Gastroesophageal sphincter (tissue), 4 donors: ENCODE measurements around the gene RCSD1. TPM values are rescaled to one million over a fixed set of nuclear protein-coding genes. Genes with fewer than 3 reads are reported as not detected.
A peak's percentile ranks its signal among the peaks of the same experiment; 100 is the strongest.

Experiments
- ATAC-seq: fragments of 150-250 bp; one replicate; pipeline ENCODE4 v1.9.1; 2016; ENCODE audit warnings: mild to moderate bottlenecking, moderate library complexity
- H3K27ac ChIP-seq, 4 donors: fragments of 200-600 bp; sonication (generic) in 3 of 4; 1 replicate in 3 of 4; 2 replicates in 1 of 4; pipeline ENCODE4 v1.5.1; 2016 to 2019
- H3K27me3 ChIP-seq: fragments of 200-600 bp; sonication (generic); one replicate; pipeline ENCODE4 v1.5.1; 2019
- H3K36me3 ChIP-seq, 2 donors: fragments of 200-600 bp; sonication (generic); one replicate each; pipeline ENCODE4 v1.5.1; 2019; ENCODE audit warnings: control low read depth in 1 of 2
- H3K4me1 ChIP-seq, 3 donors: fragments of 200-600 bp; sonication (generic); 1 replicate in 2 of 3; 2 replicates in 1 of 3; pipeline ENCODE4 v1.5.1; 2016 to 2019; ENCODE audit warnings: control low read depth in 2 of 3
- H3K4me3 ChIP-seq, 2 donors: fragments of 200-600 bp; sonication (generic); one replicate each; pipeline ENCODE4 v1.5.1; 2019; ENCODE audit warnings: mild to moderate bottlenecking in 1 of 2, moderate library complexity in 1 of 2
- H3K9me3 ChIP-seq, 3 donors: fragments of 200-600 bp; sonication (generic); one replicate each; pipeline ENCODE4 v1.5.1; 2017 to 2019; ENCODE audit warnings: control low read depth in 2 of 3
- EP300 ChIP-seq: sonication (generic); formaldehyde crosslinking; IDR thresholded peaks from one replicate; pipeline ENCODE4 v1.6.1; 2017; ENCODE audit warnings: antibody characterized with exemption, mild to moderate bottlenecking
- POLR2A ChIP-seq, 2 donors: fragments of 450-650 bp; IDR thresholded peaks; one replicate each; pipeline ENCODE4 v1.6.1; 2017; ENCODE audit warnings: antibody characterized with exemption in 2 of 2, mild to moderate bottlenecking in 2 of 2, moderate library complexity in 1 of 2
- POLR2AphosphoS5 ChIP-seq: sonication (generic); formaldehyde crosslinking; IDR thresholded peaks from one replicate; pipeline ENCODE4 v1.6.1; 2017; ENCODE audit warnings: antibody characterized with exemption
- WGBS, 2 donors: methylation state at CpG; one replicate each; pipeline ENCODE4 v1.1.5; 2018; ENCODE audit warnings: low coverage in 1 of 2; 5-methylcytosine and 5-hydroxymethylcytosine counted together
- total RNA-seq, 4 donors: library from RNA; depleted of rRNA; stranded (reverse); fragments of >200 nt; gene quantifications; one replicate each; pipeline ENCODE4 v1.1.0, GENCODE V29; 2016
- TF ChIP-seq, protein P1 (sequence below), 4 experiments: fragments of 200-600 bp in 2 of 4; fragments of 450-650 bp in 2 of 4; sonication (generic) in 1 of 4; IDR thresholded peaks; one replicate each; pipeline ENCODE4 v1.5.1; 2017 to 2019; ENCODE audit warnings: antibody characterized with exemption in 4 of 4, mild to moderate bottlenecking in 2 of 4, moderate library complexity in 2 of 4

The RCSD1 gene
- total RNA-seq, 4 donors from 2014 or later: 14.5 to 20.6 (median 17.3) TPM

DNA sequence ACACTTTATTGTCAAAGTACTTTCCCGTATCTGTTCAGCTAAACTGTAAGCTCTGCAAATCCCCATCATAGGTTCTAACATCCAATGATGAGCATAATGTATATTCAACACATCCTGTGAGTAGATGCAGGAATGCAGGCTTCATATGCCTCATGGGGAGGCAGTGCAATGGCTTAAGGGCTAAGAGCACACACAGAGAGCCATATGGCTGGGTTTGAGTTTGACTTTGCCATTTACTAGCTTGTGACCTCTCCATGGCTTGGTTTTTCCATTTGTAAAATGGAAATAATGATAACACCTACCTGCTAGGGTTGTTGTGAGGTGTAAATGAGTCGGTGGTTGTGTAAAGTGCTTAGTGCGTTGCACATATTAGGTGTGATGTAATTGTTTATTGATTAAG, 13.4 kb downstream of the RCSD1 start:
- Histone ChIP-seq H3K36me3 (peaks cover 0 to 18% of the 10 kb centered on the region in 2 donors), H3K27me3 (no peaks in the 10 kb centered on the region), H3K9me3 (no peaks in the 10 kb centered on the region), H3K4me3 (no peak overlapping the region), H3K4me1 (peaks cover 0 to 22% (median 6%) of the 10 kb centered on the region in 3 donors), H3K27ac (no peak overlapping the region)
- WGBS, 2 donors: 74 to 82% methylated on average over 2 to 3 of the region's 3 CpGs
- ATAC-seq: no peak
- TF ChIP-seq POLR2AphosphoS5: no peak
- no peak for TF ChIP-seq EP300
- TF ChIP-seq, protein P1, sequence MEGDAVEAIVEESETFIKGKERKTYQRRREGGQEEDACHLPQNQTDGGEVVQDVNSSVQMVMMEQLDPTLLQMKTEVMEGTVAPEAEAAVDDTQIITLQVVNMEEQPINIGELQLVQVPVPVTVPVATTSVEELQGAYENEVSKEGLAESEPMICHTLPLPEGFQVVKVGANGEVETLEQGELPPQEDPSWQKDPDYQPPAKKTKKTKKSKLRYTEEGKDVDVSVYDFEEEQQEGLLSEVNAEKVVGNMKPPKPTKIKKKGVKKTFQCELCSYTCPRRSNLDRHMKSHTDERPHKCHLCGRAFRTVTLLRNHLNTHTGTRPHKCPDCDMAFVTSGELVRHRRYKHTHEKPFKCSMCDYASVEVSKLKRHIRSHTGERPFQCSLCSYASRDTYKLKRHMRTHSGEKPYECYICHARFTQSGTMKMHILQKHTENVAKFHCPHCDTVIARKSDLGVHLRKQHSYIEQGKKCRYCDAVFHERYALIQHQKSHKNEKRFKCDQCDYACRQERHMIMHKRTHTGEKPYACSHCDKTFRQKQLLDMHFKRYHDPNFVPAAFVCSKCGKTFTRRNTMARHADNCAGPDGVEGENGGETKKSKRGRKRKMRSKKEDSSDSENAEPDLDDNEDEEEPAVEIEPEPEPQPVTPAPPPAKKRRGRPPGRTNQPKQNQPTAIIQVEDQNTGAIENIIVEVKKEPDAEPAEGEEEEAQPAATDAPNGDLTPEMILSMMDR (IDR thresholded peaks at IDR 0.05): no peak
- no peak for TF ChIP-seq POLR2A (IDR thresholded peaks at IDR 0.05)

GRCh38 chr1:167644551-167644950, 14.5 kb downstream of the RCSD1 start:
- Histone ChIP-seq H3K9me3 (no peaks in the 10 kb centered on the region), H3K36me3 (peaks cover 0 to 17% of the 10 kb centered on the region in 2 donors), H3K27ac (no peak overlapping the region), H3K4me3 (no peak overlapping the region), H3K4me1 (peaks cover 0 to 33% (median 10%) of the 10 kb centered on the region in 3 donors), H3K27me3 (no peaks in the 10 kb centered on the region)
- TF ChIP-seq EP300: no peak
- WGBS, 2 donors: 39 to 55% methylated on average over 2 to 3 of the region's 4 CpGs
- ATAC-seq: no peak

DNA sequence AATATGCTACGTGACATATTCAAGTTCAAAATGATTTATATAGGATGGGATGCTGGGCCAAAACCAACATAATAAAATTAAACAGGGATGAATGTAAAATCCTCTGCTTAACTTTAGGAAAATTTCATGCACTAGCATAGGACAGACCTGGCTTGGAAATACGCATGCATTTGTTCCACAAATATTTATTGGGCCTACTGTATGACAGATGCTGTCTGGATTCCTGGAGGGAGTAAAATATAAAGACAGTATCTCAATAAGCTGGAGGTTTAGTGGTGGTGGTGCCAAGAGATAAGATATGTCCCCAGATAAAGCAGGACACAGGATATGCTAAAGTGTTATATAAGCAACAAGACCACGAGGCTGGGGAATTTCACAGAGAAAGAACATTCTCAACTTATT, 15.1 kb downstream of the RCSD1 start:
- TF ChIP-seq POLR2AphosphoS5 (no peak), POLR2A (IDR thresholded peaks at IDR 0.05) (no peak), EP300 (no peak)
- TF ChIP-seq, protein P1 (IDR thresholded peaks at IDR 0.05): no peak
- H3K27ac ChIP-seq: no peak overlapping the region
- 49 to 51% methylated on average over 3 of the region's 3 CpGs for WGBS, 2 donors
- H3K9me3 ChIP-seq: no peaks in the 10 kb centered on the region
- H3K36me3 ChIP-seq: peaks cover 0 to 11% of the 10 kb centered on the region in 2 donors
- no peak for ATAC-seq
- H3K27me3 ChIP-seq: no peaks in the 10 kb centered on the region
- peaks cover 0 to 39% (median 12%) of the 10 kb centered on the region in 3 donors for H3K4me1 ChIP-seq
- no peak overlapping the region for H3K4me3 ChIP-seq

GRCh38 chr1:167645625-167646414, 15.8 kb downstream of the RCSD1 start:
- no peaks in the 10 kb centered on the region for H3K27me3 ChIP-seq
- no peak overlapping the region for H3K27ac ChIP-seq
- H3K9me3 ChIP-seq: no peaks in the 10 kb centered on the region
- TF ChIP-seq EP300: no peak
- TF ChIP-seq, protein P1 (IDR thresholded peaks at IDR 0.05): no peak
- peaks cover 0 to 4% of the 10 kb centered on the region in 2 donors for H3K36me3 ChIP-seq
- H3K4me3 ChIP-seq: no peak overlapping the region
- 84 to 85% methylated on average over 13 to 14 of the region's 15 CpGs for whole genome bisulfite sequencing, 2 donors
- ATAC-seq: no peak
- H3K4me1 ChIP-seq: peaks cover 0 to 46% (median 12%) of the 10 kb centered on the region in 3 donors

DNA sequence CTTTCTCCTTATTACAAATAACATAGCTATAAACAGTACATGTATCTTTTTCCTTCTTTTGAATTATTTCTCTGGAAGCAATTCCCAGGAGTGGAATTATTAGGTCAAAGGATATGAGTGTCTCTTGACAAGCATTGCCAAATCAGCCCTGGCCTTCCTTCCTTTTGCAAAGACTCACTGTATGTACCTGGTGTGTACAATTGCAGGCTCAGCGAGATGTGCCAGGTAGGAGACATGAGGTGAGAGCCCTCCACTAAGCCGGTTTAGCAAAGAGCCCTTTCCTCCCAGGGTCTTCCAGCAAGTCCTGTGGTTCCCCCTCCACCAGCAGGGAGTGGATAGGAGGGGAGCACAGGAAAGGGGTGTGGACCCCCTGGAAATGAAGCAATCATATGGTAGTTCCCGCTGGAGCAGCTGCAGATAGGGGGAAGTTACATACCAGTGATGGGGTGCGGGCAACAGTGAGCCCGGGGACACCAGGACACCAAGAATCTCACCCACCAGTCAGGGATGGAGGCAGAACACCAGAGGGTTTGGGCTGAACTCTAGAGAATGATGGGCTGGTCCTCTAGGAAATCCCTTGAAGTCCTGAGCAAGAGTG, 18.3 kb downstream of the RCSD1 start:
- peak; percentile 37 for ATAC-seq
- H3K27ac ChIP-seq: peak overlapping the region in 3 of 4 donors; percentile 2 to 64 (median 19)

More for the DNA sequence above, 18.3 kb downstream of the RCSD1 start:
- Histone ChIP-seq H3K27me3 (no peaks in the 10 kb centered on the region), H3K9me3 (no peaks in the 10 kb centered on the region), H3K4me3 (no peak overlapping the region), H3K36me3 (no peaks in the 10 kb centered on the region), H3K4me1 (peaks cover 0 to 67% (median 12%) of the 10 kb centered on the region in 3 donors)
- 85% methylated on average over 2 of the region's 5 CpGs; no CpG with 5 or more reads in 1 of the 2 donors for WGBS, 2 donors
- TF ChIP-seq POLR2A (IDR thresholded peaks at IDR 0.05) (no peak), POLR2AphosphoS5 (no peak), EP300 (no peak)
- TF ChIP-seq, protein P1 (IDR thresholded peaks at IDR 0.05): no peak
